ENCODE results near the gene SRGN. TPM values are rescaled to one million over a fixed set of nuclear protein-coding genes. Genes with fewer than 3 reads are reported as not detected.

The SRGN gene
- total and polyA plus RNA-seq, 5 experiments from 2014 or later, result 70.7 to 301 (median 80.3) TPM

DNA sequence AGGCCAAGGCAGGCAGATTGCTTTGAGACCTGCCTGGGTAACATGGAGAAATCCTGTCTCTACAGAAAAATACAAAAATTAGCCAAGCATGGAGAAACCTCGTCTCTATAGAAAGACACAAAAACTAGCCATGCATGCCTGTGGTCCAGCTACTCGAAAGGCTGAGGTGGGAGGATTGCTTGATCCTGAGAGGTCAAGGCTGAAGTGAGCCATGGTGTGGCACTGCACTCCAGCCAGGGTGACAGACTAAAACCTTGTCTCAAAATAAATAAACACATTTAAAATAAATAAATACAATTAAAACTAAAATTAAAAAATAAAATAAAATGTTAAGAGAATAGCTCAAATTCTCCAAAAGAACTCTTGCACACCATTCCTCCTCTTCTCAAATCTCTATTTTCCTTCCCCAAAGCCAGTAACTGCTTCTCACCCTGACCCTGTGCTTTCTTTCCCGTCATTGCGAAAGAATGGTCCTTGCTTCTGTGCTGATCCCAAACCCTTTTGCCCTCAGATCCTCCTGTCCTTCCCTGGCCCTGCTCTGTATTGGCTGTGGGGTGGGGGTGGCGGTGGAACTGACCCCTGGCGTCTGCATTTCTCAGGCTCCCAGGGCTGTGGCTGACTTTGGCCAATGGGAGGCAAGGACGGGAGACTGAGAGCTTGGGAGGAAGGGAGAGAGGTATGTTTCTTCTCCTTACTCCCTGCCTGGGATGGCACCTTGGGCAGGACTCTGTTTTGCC, 12.4 kb downstream of the SRGN start:
- DNase-seq (no peak), ATAC-seq (no peak)
- Mint-ChIP-seq H3K9me3 (no peaks in the 10 kb centered on the region), H3K4me3 (no peak overlapping the region), H3K27ac (peak overlapping the region in 3 of 10 donors; percentile 38 to 58 (median 47)), H3K4me1 (peaks cover 17 to 53% (median 24%) of the 10 kb centered on the region in 4 donors), H3K36me3 (peaks cover 0 to 74% (median 19%) of the 10 kb centered on the region in 3 donors), H3K27me3 (no peaks in the 10 kb centered on the region)
- POLR2A ChIA-PET, result no interaction called here

DNA sequence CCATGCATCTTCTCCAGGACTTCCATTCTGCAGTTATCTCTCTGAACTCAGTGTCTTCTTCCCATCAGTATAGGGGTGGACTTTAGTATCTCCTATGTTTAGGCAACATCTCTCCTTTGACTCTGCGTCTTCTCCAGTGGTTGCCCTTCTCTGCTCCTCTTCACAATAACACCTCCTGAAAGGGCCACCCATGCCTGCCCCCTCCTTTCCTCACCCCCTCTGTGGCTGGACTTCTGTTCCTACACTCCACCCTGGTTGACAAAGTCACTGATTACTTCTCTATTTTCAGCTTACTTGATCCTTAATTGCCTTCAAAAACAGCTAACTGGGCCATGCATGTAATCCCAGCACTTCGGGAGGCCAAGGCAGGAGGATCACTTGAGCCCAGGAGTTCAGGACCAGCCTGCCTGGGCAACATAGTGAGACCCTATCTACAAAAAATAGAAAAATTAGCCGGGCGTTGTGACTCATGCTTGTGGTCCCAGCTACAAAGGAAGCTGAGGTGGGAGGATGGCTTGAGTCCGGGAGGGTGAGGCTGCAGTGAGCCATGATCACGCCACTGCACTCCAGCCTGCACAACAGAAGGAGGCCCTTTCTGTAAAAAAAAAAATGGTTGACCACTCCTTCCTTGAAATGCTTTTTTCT, 13.7 kb downstream of the SRGN start:
- ATAC-seq, result peak; percentile 23 to 36
- DNase-seq, result no peak
- POLR2A ChIA-PET, result interaction anchor here (0.7 kb wide), 1 partner anchor 10 kb away, joined by 3 read pairs; no protein-coding TSS in a partner anchor
- peak overlapping the region in 7 of 10 donors; percentile 19 to 90 (median 77) for H3K27ac Mint-ChIP-seq
- H3K36me3 Mint-ChIP-seq, result peaks cover 0 to 76% (median 23%) of the 10 kb centered on the region in 3 donors
- H3K9me3 Mint-ChIP-seq, result no peaks in the 10 kb centered on the region
- no peaks in the 10 kb centered on the region for H3K27me3 Mint-ChIP-seq
- peaks cover 16 to 44% (median 23%) of the 10 kb centered on the region in 4 donors for H3K4me1 Mint-ChIP-seq
- H3K4me3 Mint-ChIP-seq, result peak overlapping the region in 5 of 10 donors; percentile 29 to 58 (median 51)

DNA sequence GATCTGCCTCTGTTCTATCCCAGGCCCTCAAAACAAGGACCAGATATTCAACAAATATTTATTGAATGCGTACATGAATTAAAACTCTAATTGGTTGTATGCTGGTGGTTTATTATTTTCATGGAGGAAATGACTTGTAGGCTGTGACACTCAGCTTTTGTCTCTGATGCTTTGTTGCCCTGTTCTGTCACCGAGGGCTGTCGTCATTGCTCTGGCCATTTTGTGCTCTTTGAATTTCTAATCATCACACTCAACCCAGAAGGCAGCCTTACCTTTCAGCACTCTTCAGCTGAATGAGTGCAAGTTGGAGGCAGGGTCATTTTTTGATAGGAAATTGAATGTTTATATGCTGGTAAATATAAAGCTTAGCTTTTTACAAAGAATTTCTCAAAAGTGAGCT, 14.5 kb downstream of the SRGN start:
- Mint-ChIP-seq H3K36me3 (peaks cover 0 to 74% (median 23%) of the 10 kb centered on the region in 3 donors), H3K4me3 (peak overlapping the region in 3 of 10 donors; percentile 1 to 51 (median 14)), H3K9me3 (no peaks in the 10 kb centered on the region), H3K27ac (peak overlapping the region in 7 of 10 donors; percentile 1 to 90 (median 36)), H3K4me1 (peaks cover 16 to 41% (median 23%) of the 10 kb centered on the region in 4 donors), H3K27me3 (no peaks in the 10 kb centered on the region)
- DNase-seq, result no peak
- POLR2A ChIA-PET, result no interaction called here
- ATAC-seq, result no peak

DNA sequence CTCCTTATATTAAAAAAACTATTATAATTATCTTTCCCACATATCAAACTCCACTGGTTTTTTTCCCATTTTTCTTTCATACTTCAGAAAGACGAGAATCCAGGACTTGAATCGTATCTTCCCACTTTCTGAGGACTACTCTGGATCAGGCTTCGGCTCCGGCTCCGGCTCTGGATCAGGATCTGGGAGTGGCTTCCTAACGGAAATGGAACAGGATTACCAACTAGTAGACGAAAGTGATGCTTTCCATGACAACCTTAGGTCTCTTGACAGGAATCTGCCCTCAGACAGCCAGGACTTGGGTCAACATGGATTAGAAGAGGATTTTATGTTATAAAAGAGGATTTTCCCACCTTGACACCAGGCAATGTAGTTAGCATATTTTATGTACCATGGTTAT, 15.9 kb downstream of the SRGN start:
- no peaks in the 10 kb centered on the region for H3K27me3 Mint-ChIP-seq
- H3K4me3 Mint-ChIP-seq, result no peak overlapping the region
- POLR2A ChIA-PET, result no interaction called here
- ATAC-seq (no peak), DNase-seq (no peak)
- H3K36me3 Mint-ChIP-seq, result peaks cover 0 to 61% (median 17%) of the 10 kb centered on the region in 3 donors
- peaks cover 14 to 33% (median 20%) of the 10 kb centered on the region in 4 donors for H3K4me1 Mint-ChIP-seq
- H3K27ac Mint-ChIP-seq, result peak overlapping the region in 2 of 10 donors; percentile 29 to 56
- H3K9me3 Mint-ChIP-seq, result no peaks in the 10 kb centered on the region

DNA sequence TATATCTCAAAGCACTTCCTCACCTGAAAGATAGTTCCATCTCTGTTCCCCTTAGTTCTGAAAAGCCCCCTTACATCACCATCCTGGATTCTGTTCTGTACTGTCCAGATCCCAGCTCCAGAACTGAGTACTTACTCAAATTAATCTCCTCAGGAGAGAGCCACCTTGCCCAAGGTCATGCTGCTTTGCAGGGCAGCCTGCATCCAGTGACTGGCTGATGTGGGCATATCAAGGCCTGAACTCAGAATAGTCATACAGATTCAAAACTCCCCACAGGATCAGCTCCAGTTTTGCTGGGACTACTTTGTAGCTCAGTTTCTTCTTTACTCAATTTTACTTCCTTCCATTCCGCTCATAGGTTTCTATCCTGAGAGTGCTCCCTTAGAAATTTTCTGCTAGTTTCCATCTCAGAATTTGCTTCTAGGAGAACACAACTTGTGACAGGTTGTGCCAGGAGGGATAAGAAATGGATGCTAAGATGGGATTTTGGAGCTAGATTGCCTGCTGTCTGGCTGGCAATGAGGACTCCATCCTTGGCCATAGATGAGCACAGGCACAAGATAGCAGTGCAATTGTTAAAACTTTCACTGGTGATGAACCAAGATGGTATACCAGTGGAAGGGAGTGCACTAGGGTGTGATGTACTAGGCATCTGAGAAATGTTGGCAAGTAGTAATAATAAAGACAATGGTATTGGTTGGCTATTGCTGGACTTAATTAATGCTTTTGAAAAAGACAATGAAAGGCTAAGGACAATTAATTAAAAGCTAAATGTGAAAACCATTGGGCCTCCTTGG, 17.3 kb downstream of the SRGN start:
- H3K36me3 Mint-ChIP-seq, result peaks cover 0 to 49% (median 17%) of the 10 kb centered on the region in 3 donors
- peak overlapping the region; percentile 9 to 78 (median 54) for H3K27ac Mint-ChIP-seq
- POLR2A ChIA-PET, result no interaction called here
- peaks cover 14 to 27% (median 19%) of the 10 kb centered on the region in 4 donors for H3K4me1 Mint-ChIP-seq
- H3K9me3 Mint-ChIP-seq, result no peaks in the 10 kb centered on the region
- no peak overlapping the region for H3K4me3 Mint-ChIP-seq
- H3K27me3 Mint-ChIP-seq, result no peaks in the 10 kb centered on the region
- no peak for DNase-seq
- no peak for ATAC-seq

- DNase-seq, result no peak
- no peaks in the 10 kb centered on the region for H3K9me3 Mint-ChIP-seq
- H3K4me1 Mint-ChIP-seq, result peaks cover 4 to 9% (median 5%) of the 10 kb centered on the region in 4 donors
- H3K27ac Mint-ChIP-seq, result peak overlapping the region in 3 of 10 donors; percentile 14 to 58 (median 56)
- H3K36me3 Mint-ChIP-seq, result peaks cover 0 to 31% (median 17%) of the 10 kb centered on the region in 3 donors
- H3K27me3 Mint-ChIP-seq, result no peaks in the 10 kb centered on the region
- H3K4me3 Mint-ChIP-seq, result no peak overlapping the region
- POLR2A ChIA-PET, result interaction anchor here (1.3 kb wide), 1 partner anchor 15 kb away, joined by 10 read pairs; no protein-coding TSS in a partner anchor
- peak in 1 of 2 donors; percentile 20 for ATAC-seq
Observed at GRCh38 chr10:69107176-69107490, 19.2 kb downstream of the SRGN start.

DNA sequence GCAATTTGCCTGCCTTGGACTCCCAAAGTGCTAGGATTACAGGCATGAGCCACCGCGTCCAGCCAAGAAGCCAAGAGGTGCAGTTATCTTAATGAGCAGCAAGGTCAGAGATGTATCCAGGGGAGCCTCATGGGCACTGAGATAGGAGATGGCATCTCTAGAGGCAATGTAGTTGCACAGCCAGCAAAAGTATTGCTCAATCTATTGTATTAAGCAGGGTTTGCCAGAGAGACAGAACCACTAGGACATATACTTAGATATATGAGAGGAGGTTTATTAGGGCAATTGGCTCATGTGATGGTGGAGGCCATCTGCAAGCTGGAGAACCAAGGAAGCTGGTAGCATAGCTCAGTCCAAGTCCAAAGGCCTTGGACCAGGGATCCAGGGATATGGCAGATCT, 19.8 kb downstream of the SRGN start:
- POLR2A ChIA-PET, result interaction anchor here (0.6 kb wide), 1 partner anchor 124 kb away, joined by 4 read pairs; no protein-coding TSS in a partner anchor
- peak overlapping the region in 2 of 10 donors; percentile 13 to 58 for H3K27ac Mint-ChIP-seq
- peaks cover 0 to 1% (median 0%) of the 10 kb centered on the region in 5 donors for H3K27me3 Mint-ChIP-seq
- ATAC-seq (peak in 1 of 2 donors; percentile 15), DNase-seq (no peak)
- H3K9me3 Mint-ChIP-seq, result no peaks in the 10 kb centered on the region
- peaks cover 0 to 3% (median 0%) of the 10 kb centered on the region in 4 donors for H3K4me1 Mint-ChIP-seq
- peaks cover 0 to 25% (median 17%) of the 10 kb centered on the region in 3 donors for H3K36me3 Mint-ChIP-seq
- H3K4me3 Mint-ChIP-seq, result no peak overlapping the region

DNA sequence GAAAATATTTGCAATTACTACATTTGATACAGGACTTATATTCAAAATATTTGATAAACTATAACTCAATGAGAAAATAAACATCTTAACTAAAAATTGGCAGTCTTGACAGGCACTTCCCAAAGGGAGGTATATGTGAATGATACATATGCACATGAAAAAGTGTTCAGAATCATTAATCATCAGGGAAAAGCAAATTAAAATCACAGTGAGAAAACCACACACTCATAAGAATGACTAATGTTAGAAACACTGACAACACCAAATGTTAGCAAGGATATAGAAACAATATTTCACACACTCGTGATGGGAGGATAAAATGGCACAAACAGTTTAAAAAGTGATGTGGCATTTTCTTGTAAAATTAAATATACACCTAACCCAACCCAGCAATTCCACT, 32.0 kb downstream of the SRGN start:
- H3K27me3 Mint-ChIP-seq, result peaks cover 0 to 2% (median 0%) of the 10 kb centered on the region in 5 donors
- DNase-seq, result no peak
- no peak for ATAC-seq
- POLR2A ChIA-PET, result interaction anchor here (0.6 kb wide), 1 partner anchor 181 kb away, joined by 4 read pairs; no protein-coding TSS in a partner anchor
- H3K4me1 Mint-ChIP-seq, result peaks cover 3 to 12% (median 7%) of the 10 kb centered on the region in 4 donors
- H3K36me3 Mint-ChIP-seq, result no peaks in the 10 kb centered on the region
- H3K27ac Mint-ChIP-seq, result no peak overlapping the region
- H3K4me3 Mint-ChIP-seq, result no peak overlapping the region
- H3K9me3 Mint-ChIP-seq, result no peaks in the 10 kb centered on the region

DNA sequence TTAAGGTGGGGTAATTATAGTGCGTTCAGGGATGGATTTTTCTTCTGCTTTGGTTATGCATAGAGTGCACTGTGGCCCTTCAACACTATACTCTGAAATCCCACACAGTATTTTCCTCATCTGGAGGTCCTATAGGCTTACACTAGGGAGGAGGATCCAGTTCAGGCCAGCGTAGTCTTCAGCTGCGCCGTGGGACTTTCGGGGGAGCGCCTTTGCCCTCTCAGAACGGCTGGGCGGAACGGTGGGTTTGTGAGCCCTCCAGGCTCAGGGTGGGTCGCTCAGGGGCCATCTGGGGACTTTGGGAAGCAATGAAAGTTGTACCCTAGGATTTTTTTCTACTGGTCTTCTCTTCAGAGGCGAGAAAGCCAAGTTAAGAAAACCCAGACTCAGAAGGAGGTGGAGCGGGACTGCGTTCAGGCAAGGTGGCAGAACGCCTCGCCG, 35.4 kb downstream of the SRGN start:
- ATAC-seq (peak; percentile 31 to 35), DNase-seq (no peak)
- peaks cover 6 to 29% (median 18%) of the 10 kb centered on the region in 4 donors for H3K4me1 Mint-ChIP-seq
- H3K27me3 Mint-ChIP-seq, result no peaks in the 10 kb centered on the region
- no peaks in the 10 kb centered on the region for H3K36me3 Mint-ChIP-seq
- POLR2A ChIA-PET, result interaction anchor here (1.2 to 1.4 kb wide), 2 partner anchors 36 to 56 kb away, joined by 3 to 4 read pairs; partner anchors contain the start of genes SRGN and SUPV3L1
- H3K27ac Mint-ChIP-seq, result peak overlapping the region; percentile 91 to 99 (median 98)
- H3K4me3 Mint-ChIP-seq, result peak overlapping the region; percentile 87 to 97 (median 93)
- H3K9me3 Mint-ChIP-seq, result no peaks in the 10 kb centered on the region

DNA sequence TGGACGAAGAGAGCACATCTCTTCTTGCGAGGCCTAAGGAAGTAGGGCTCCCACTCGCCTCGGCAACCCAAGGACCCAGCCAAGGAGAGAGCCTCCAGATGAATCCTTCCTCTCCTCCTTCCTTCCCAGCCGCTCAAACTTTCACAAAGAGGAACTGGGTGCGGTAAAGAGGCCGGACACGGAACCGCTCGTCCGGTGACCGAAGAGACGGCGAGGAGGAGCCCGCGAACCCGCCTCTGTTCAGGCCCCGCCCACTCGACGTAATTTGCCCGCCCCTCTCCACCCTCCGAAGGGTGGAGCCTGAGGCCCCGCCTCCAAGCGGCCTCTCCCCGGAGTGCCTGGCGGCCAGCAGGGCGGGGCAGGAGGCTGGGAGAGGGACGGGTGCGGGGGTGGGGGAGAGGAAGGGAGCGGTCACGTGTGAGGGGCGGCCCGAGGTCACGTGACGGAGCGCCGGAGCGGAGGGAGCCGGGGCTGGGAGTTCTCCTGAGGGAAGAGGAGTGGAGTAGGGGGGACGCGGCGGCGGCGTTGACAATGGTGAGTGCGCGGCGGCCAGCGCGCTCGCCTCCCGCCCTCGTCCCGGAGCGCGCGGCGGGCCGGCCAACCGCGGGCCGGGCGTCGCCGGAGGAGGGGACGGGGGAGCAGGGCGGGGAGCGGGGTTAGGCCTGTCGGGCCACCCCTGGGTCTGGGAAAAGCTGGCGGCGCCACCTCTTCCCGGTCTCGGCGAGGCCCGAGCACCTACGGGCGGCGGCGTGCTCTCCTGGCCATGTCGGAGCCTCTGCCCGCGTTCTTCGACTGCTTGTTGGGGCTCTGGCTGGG, 36.1 kb downstream of the SRGN start, which contains the start of gene VPS26A:
Gene VPS26A, plus strand, starts transcription at position 432 of the 816 bp plus-strand sequence. Its CDS starts 100 bp downstream, at position 532.
- DNase-seq (peak; percentile 96 to 99 (median 99)), ATAC-seq (peak; percentile 85 to 89)
- H3K9me3 Mint-ChIP-seq, result no peaks in the 10 kb centered on the region
- H3K4me3 Mint-ChIP-seq, result peak within 1 kb of the TSS; percentile 90 to 97 (median 94)
- H3K27me3 Mint-ChIP-seq, result no peaks in the 10 kb centered on the region
- peak within 1 kb of the TSS; percentile 91 to 99 (median 98) for H3K27ac Mint-ChIP-seq
- peaks cover 6 to 34% (median 21%) of the 10 kb centered on the region in 4 donors for H3K4me1 Mint-ChIP-seq
- H3K36me3 Mint-ChIP-seq, result no peaks in the 10 kb centered on the region
- POLR2A ChIA-PET, result interaction anchor here (0.6 to 1.4 kb wide), 6 partner anchors 11 to 167 kb away, joined by 3 to 5 read pairs (median 4); partner anchors contain the start of genes SRGN and SUPV3L1

DNA sequence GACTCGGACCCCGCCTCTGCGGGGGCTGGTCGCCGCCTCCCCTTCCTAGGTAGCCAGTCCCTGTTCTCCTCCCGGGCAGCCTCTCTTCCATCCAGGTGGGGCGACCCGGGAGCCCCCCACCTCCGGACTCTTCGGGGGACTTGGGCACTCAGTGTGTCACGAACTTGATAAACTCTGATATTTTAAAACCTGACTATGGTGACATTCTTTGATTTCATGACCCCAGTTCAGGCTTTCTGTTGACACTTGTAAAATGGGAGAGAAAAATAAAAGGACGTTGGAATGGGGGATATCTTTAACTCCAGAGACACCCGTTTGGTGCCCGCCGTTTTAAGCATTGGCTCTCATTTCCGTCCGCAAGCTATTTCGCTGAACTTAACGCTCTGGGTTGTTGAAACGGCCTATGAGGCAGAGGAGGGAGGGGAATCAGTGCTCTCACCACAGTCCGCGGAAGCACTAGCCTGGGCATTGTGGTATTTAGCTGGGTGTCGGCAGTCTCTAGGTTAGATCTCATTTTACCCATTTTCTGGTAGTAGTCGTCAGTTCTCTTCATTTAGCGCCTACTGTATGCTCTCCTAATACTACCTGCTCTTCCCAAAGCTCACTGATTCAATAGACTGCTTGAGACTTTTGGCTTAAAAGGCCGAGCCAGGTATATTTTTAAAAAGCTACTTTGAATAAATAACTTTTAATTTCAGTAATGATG, 36.8 kb downstream of the SRGN start:
- Mint-ChIP-seq H3K9me3 (no peaks in the 10 kb centered on the region), H3K27ac (peak overlapping the region; percentile 90 to 97 (median 94)), H3K27me3 (no peaks in the 10 kb centered on the region), H3K4me1 (peaks cover 8 to 40% (median 28%) of the 10 kb centered on the region in 4 donors), H3K36me3 (no peaks in the 10 kb centered on the region), H3K4me3 (peak overlapping the region; percentile 89 to 97 (median 94))
- peak in 1 of 2 donors; percentile 12 for ATAC-seq
- POLR2A ChIA-PET, result interaction anchor here (0.6 to 1.4 kb wide), 8 partner anchors 10 to 793 kb away, joined by 3 to 5 read pairs (median 3); partner anchors contain the start of genes HNRNPH3, SRGN and SUPV3L1
- peak in 9 of 10 donors; percentile 2 to 66 (median 45) for DNase-seq

Measured in naive thymus-derived CD8-positive, alpha-beta T cell (primary cell).